Keratinocyte (primary cell): ENCODE data around the gene DBR1.

Source experiments
- EZH2 ChIP-seq: IDR thresholded peaks from one replicate; pipeline ENCODE4 v1.6.1; 2012; ENCODE audit warnings: inconsistent platforms, mild to moderate bottlenecking, low read length, moderate library complexity
- TF ChIP-seq, protein P1 (sequence below), 3 experiments: IDR thresholded peaks in 1 of 3; conservative IDR thresholded peaks in 1 of 3; optimal IDR thresholded peaks in 1 of 3; 2 replicates in 2 of 3; 3 replicates in 1 of 3; pipeline versions ENCODE3 to v1.5.1; 2011; ENCODE audit warnings: low read length in 3 of 3, mild to moderate bottlenecking in 3 of 3, moderate library complexity in 2 of 3, control low read depth in 1 of 3, inconsistent platforms in 1 of 3; ENCODE audit not compliant: insufficient read depth in 2 of 3; ENCODE audit errors: extremely low read depth in 1 of 3

- TF ChIP-seq, protein P1, sequence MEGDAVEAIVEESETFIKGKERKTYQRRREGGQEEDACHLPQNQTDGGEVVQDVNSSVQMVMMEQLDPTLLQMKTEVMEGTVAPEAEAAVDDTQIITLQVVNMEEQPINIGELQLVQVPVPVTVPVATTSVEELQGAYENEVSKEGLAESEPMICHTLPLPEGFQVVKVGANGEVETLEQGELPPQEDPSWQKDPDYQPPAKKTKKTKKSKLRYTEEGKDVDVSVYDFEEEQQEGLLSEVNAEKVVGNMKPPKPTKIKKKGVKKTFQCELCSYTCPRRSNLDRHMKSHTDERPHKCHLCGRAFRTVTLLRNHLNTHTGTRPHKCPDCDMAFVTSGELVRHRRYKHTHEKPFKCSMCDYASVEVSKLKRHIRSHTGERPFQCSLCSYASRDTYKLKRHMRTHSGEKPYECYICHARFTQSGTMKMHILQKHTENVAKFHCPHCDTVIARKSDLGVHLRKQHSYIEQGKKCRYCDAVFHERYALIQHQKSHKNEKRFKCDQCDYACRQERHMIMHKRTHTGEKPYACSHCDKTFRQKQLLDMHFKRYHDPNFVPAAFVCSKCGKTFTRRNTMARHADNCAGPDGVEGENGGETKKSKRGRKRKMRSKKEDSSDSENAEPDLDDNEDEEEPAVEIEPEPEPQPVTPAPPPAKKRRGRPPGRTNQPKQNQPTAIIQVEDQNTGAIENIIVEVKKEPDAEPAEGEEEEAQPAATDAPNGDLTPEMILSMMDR (optimal IDR thresholded peaks at IDR 0.05 in 1 of 3, IDR thresholded peaks at IDR 0.05 in 1 of 3, conservative IDR thresholded peaks at IDR 0.05 in 1 of 3; ENCODE audit: extremely low read depth in 1 of 3, insufficient read depth in 2 of 3, low read length in 3 of 3), result no peak
- TF ChIP-seq EZH2, result no peak
Measured at GRCh38 chr3:138148503-138148902, 26.2 kb downstream of the DBR1 start.
